ENCODE results near the gene PLOD1.

DNA sequence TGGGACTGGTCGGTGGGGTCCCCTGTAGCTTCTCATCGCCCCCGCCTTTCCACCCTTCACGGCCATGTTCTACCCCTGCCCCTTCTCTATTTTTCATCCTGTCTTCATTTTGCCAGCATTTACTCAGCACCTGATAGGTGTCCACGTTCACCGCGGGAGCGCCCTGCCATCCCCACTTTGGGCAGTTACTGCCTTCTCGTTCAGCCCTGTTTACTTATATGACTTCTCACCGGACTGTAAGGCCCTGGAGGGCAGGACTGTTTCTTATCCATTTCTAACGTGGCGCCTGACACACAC is 46.1 kb downstream of the PLOD1 start:
- TF ChIP-seq HNF4A (CRISPR knock-in tag; IDR thresholded peaks at IDR 0.05): no peak
- no peak for TF ChIP-seq GABPA (IDR thresholded peaks at IDR 0.05; ENCODE audit: low read depth, low read length)
- no peak for TF ChIP-seq GABPA (CRISPR knock-in tag; IDR thresholded peaks at IDR 0.05; ENCODE audit: low read depth)
- TF ChIP-seq, protein P1, sequence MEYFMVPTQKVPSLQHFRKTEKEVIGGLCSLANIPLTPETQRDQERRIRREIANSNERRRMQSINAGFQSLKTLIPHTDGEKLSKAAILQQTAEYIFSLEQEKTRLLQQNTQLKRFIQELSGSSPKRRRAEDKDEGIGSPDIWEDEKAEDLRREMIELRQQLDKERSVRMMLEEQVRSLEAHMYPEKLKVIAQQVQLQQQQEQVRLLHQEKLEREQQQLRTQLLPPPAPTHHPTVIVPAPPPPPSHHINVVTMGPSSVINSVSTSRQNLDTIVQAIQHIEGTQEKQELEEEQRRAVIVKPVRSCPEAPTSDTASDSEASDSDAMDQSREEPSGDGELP (IDR thresholded peaks at IDR 0.05; ENCODE audit: borderline replicate concordance, low read depth): no peak
- no peak for TF ChIP-seq KDM4B (CRISPR knock-in tag; IDR thresholded peaks at IDR 0.05)
- TF ChIP-seq ZNF274 (CRISPR knock-in tag; IDR thresholded peaks at IDR 0.05): no peak
- TF ChIP-seq, protein P2, sequence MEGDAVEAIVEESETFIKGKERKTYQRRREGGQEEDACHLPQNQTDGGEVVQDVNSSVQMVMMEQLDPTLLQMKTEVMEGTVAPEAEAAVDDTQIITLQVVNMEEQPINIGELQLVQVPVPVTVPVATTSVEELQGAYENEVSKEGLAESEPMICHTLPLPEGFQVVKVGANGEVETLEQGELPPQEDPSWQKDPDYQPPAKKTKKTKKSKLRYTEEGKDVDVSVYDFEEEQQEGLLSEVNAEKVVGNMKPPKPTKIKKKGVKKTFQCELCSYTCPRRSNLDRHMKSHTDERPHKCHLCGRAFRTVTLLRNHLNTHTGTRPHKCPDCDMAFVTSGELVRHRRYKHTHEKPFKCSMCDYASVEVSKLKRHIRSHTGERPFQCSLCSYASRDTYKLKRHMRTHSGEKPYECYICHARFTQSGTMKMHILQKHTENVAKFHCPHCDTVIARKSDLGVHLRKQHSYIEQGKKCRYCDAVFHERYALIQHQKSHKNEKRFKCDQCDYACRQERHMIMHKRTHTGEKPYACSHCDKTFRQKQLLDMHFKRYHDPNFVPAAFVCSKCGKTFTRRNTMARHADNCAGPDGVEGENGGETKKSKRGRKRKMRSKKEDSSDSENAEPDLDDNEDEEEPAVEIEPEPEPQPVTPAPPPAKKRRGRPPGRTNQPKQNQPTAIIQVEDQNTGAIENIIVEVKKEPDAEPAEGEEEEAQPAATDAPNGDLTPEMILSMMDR (CRISPR knock-in tag; IDR thresholded peaks at IDR 0.05): no peak
- TF ChIP-seq, protein P3, sequence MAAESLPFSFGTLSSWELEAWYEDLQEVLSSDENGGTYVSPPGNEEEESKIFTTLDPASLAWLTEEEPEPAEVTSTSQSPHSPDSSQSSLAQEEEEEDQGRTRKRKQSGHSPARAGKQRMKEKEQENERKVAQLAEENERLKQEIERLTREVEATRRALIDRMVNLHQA (CRISPR knock-in tag; IDR thresholded peaks at IDR 0.05): no peak
- TF ChIP-seq SIN3A (IDR thresholded peaks at IDR 0.05; ENCODE audit: borderline replicate concordance, low read depth, low read length): no peak
- TF ChIP-seq, protein P4, sequence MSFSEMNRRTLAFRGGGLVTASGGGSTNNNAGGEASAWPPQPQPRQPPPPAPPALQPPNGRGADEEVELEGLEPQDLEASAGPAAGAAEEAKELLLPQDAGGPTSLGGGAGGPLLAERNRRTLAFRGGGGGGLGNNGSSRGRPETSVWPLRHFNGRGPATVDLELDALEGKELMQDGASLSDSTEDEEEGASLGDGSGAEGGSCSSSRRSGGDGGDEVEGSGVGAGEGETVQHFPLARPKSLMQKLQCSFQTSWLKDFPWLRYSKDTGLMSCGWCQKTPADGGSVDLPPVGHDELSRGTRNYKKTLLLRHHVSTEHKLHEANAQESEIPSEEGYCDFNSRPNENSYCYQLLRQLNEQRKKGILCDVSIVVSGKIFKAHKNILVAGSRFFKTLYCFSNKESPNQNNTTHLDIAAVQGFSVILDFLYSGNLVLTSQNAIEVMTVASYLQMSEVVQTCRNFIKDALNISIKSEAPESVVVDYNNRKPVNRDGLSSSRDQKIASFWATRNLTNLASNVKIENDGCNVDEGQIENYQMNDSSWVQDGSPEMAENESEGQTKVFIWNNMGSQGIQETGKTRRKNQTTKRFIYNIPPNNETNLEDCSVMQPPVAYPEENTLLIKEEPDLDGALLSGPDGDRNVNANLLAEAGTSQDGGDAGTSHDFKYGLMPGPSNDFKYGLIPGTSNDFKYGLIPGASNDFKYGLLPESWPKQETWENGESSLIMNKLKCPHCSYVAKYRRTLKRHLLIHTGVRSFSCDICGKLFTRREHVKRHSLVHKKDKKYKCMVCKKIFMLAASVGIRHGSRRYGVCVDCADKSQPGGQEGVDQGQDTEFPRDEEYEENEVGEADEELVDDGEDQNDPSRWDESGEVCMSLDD (CRISPR knock-in tag; IDR thresholded peaks at IDR 0.05; ENCODE audit: borderline replicate concordance): no peak
- TF ChIP-seq, protein P5, sequence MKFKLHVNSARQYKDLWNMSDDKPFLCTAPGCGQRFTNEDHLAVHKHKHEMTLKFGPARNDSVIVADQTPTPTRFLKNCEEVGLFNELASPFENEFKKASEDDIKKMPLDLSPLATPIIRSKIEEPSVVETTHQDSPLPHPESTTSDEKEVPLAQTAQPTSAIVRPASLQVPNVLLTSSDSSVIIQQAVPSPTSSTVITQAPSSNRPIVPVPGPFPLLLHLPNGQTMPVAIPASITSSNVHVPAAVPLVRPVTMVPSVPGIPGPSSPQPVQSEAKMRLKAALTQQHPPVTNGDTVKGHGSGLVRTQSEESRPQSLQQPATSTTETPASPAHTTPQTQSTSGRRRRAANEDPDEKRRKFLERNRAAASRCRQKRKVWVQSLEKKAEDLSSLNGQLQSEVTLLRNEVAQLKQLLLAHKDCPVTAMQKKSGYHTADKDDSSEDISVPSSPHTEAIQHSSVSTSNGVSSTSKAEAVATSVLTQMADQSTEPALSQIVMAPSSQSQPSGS (CRISPR knock-in tag; IDR thresholded peaks at IDR 0.05): no peak
- TF ChIP-seq, protein P6, sequence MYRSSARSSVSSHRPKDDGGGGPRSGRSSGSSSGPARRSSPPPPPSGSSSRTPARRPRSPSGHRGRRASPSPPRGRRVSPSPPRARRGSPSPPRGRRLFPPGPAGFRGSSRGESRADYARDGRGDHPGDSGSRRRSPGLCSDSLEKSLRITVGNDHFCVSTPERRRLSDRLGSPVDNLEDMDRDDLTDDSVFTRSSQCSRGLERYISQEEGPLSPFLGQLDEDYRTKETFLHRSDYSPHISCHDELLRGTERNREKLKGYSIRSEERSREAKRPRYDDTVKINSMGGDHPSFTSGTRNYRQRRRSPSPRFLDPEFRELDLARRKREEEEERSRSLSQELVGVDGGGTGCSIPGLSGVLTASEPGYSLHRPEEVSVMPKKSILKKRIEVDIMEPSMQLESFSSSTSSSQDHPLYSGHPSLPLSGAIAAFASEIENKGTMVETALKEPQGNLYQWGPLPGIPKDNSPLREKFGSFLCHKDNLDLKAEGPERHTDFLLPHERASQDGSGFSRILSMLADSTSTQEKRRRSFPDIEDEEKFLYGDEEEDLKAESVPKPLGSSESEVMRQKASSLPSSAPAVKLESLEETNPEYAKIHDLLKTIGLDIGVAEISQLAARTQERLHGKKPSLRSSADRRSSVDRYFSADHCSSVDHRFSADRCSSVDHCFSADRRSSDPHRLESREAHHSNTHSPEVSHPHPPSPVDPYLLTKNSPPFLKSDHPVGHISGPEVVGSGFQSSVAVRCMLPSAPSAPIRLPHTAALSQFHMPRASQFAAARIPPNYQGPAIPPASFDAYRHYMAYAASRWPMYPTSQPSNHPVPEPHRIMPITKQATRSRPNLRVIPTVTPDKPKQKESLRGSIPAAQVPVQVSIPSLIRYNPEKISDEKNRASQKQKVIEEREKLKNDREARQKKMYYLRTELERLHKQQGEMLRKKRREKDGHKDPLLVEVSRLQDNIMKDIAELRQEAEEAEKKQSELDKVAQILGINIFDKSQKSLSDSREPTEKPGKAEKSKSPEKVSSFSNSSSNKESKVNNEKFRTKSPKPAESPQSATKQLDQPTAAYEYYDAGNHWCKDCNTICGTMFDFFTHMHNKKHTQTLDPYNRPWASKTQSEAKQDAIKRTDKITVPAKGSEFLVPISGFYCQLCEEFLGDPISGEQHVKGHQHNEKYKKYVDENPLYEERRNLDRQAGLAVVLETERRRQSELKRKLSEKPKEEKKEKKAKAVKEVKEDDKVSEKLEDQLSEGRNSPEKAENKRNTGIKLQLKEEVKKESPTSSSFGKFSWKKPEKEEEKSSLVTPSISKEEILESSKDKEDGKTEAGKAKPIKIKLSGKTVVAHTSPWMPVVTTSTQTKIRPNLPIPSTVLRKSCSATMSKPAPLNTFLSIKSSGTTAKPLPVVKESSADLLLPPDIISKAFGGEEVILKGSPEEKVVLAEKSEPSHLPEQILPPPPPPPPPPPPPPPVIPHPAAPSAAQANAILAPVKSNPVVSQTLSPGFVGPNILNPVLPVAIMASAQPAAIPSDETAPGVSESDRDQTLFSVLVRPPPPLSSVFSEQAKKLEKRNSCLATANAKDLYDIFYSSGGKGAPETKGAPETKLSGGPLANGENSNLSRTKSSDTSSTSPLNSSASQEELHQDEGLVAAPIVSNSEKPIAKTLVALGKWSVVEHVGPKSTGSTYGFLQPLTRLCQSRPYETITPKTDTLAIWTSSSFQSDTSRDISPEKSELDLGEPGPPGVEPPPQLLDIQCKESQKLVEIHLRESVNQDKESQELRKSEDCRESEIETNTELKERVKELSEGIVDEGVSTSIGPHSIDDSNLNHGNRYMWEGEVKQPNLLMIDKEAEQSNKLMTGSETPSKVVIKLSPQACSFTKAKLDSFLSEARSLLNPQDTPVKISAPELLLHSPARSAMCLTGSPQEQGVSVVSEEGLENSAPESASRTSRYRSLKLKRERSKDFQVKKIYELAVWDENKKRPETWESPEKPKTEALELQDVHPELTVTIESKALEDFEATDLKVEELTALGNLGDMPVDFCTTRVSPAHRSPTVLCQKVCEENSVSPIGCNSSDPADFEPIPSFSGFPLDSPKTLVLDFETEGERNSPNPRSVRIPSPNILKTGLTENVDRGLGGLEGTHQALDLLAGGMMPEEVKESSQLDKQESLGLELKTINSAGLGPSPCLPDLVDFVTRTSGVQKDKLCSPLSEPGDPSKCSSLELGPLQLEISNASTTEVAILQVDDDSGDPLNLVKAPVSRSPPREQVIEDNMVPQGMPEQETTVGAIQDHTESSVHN (CRISPR knock-in tag; IDR thresholded peaks at IDR 0.05): no peak
- TF ChIP-seq NCOA5 (CRISPR knock-in tag; IDR thresholded peaks at IDR 0.05): no peak
- TF ChIP-seq, protein P7, sequence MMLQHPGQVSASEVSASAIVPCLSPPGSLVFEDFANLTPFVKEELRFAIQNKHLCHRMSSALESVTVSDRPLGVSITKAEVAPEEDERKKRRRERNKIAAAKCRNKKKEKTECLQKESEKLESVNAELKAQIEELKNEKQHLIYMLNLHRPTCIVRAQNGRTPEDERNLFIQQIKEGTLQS (CRISPR knock-in tag; IDR thresholded peaks at IDR 0.05): no peak
